ENCODE data around the gene ZNF593OS. TPM values are rescaled to one million over a fixed set of nuclear protein-coding genes. Genes with fewer than 3 reads are reported as not detected.
A peak's percentile ranks its signal among the peaks of the same experiment; 100 is the strongest.

Gene ZNF593OS
- total and polyA plus RNA-seq, 7 donors, result 0.16 to 4.2 (median 1.6) TPM

DNA sequence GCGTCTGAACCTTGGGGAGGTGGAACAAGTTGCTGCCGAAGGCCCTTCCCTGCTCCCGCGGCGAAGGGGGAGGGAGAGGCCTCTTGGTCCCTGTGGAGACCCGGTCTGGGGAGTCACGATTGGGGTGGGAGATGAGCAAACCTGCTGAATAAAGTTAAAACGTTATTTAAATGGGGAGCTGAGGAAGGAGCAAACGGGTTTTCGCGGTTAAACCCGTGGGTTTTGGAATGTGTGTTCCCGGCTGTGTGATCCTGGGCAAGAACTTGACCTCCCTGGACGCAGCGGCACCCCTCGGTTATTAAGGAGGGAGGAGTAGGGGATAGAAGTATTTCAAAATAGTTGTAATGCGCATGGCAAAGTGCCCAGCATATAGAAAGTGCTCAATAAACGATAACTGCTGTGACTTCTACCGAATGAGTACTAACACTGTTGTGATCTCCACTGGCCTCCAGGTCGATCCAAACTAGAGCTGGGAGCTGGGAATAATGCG, 9.4 kb downstream of the ZNF593OS start:
- intact Hi-C loops (cut with DNase I), result loop anchor here (5.0 to 10.0 kb wide), 4 partner anchors 55 to 267 kb away; no protein-coding TSS in a partner anchor
- WGBS, 3 donors, result 40 to 49% (median 48%) methylated on average over 20 to 21 of the region's 21 CpGs
- Histone ChIP-seq H3K4me3 (peak overlapping the region; percentile 81), H3K4me1 (peaks cover 13% of the 10 kb centered on the region), H3K27ac (peak overlapping the region; percentile 83), H3K9me3 (no peaks in the 10 kb centered on the region), H3K27me3 (ENCODE audit: insufficient read depth in 3 of 3, low read length in 2 of 3) (no peaks in the 10 kb centered on the region), H3K36me3 (ENCODE audit: insufficient read depth in 1 of 2, low read depth in 1 of 2) (no peaks in the 10 kb centered on the region)
- no peak for DNase-seq
- TF ChIP-seq, protein P1, sequence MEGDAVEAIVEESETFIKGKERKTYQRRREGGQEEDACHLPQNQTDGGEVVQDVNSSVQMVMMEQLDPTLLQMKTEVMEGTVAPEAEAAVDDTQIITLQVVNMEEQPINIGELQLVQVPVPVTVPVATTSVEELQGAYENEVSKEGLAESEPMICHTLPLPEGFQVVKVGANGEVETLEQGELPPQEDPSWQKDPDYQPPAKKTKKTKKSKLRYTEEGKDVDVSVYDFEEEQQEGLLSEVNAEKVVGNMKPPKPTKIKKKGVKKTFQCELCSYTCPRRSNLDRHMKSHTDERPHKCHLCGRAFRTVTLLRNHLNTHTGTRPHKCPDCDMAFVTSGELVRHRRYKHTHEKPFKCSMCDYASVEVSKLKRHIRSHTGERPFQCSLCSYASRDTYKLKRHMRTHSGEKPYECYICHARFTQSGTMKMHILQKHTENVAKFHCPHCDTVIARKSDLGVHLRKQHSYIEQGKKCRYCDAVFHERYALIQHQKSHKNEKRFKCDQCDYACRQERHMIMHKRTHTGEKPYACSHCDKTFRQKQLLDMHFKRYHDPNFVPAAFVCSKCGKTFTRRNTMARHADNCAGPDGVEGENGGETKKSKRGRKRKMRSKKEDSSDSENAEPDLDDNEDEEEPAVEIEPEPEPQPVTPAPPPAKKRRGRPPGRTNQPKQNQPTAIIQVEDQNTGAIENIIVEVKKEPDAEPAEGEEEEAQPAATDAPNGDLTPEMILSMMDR (IDR thresholded peaks at IDR 0.05), result no peak
- no peak for ATAC-seq

DNA sequence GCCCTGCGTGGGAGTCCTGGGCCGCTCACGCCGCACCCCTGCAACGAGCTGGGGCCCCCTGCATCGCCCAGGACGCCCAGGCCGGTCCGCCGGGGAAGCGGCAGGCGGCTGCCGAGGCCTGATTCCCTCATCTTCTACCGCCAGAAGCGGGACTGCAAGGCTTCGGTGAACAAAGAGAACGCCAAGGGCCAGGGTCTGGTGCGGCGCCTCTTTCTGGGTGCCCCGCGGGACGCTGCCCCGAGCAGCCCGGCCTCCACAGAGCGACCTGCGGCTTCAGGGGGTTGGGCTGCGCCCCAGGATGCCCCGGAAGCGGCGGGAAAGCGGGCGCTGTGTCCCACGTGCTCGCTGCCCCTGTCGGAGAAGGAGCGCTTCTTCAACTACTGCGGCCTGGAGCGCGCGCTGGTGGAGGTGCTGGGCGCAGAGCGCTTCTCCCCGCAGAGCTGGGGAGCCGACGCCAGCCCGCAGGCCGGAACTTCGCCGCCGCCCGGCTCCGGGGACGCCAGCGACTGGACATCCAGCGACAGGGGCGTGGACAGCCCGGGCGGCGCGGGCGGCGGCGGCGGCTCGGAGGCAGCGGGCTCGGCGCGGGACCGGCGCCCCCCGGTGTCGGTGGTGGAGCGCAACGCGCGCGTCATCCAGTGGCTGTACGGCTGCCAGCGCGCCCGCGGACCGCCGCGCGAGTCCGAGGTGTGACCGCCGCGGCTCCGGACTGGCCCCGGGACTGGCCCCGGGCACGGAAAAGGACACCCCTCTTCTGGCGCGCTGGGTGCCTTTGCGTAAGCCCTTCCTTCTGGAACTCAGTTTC, 10.0 kb downstream of the ZNF593OS start:
- Histone ChIP-seq H3K4me3 (peak overlapping the region; percentile 81), H3K27me3 (ENCODE audit: insufficient read depth in 3 of 3, low read length in 2 of 3) (no peaks in the 10 kb centered on the region), H3K36me3 (ENCODE audit: insufficient read depth in 1 of 2, low read depth in 1 of 2) (no peaks in the 10 kb centered on the region), H3K27ac (peak overlapping the region; percentile 83), H3K4me1 (peaks cover 13% of the 10 kb centered on the region), H3K9me3 (no peaks in the 10 kb centered on the region)
- TF ChIP-seq, protein P1 (IDR thresholded peaks at IDR 0.05), result peak; percentile 29
- 2% methylated on average over 68 to 98 of the region's 98 CpGs for WGBS, 3 donors
- peak; percentile 78 to 87 (median 86) for ATAC-seq
- DNase-seq, result peak; percentile 69 to 88
- intact Hi-C loops (cut with DNase I), result loop anchor here (5.0 to 10.0 kb wide), 4 partner anchors 54 to 267 kb away; no protein-coding TSS in a partner anchor

DNA sequence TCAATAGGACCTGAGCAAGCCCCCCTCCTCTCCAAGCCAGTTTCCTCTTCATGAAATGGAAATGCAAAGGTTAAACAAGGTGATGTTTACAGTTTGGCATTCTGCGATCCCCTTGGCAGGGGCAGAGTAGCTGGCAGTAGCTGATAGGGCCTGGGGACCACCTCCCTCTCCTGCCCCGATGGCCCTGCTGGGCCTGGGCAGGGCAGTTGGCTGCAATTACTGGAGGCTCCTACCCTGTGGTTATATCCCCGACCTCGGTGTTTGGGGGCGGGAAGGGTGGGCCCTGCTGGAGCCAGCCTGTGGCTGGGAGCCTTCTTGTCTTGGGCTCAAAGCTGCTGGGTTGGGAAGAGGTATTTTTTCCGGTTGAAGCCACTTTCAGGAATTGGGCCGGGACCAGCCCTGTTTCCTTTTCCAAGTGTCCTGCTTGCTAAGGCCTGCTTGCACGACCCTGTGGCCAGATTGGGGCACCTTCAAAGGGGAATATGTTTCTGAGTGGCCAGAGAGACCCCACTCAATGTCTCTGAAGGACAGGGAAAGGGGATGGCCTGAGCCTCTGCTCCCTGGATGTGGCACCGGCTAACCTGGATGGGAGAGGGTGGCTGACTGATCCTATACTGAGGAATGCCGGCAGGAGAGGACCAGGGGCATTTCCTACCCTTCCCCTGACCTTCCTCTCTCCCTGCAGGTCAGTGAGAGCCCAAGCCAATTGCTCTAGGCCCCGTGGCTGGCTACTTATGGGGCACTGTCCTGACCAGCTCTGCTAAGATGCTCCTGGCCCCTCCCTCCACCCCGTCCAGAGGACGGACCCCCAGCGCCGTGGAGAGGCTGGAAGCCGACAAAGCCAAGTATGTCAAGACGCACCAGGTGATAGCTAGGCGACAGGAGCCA, 10.9 kb downstream of the ZNF593OS start:
- Histone ChIP-seq H3K36me3 (ENCODE audit: insufficient read depth in 1 of 2, low read depth in 1 of 2) (no peaks in the 10 kb centered on the region), H3K4me3 (peak overlapping the region; percentile 81), H3K4me1 (peaks cover 13% of the 10 kb centered on the region), H3K27ac (peak overlapping the region; percentile 83), H3K9me3 (no peaks in the 10 kb centered on the region), H3K27me3 (ENCODE audit: insufficient read depth in 3 of 3, low read length in 2 of 3) (no peaks in the 10 kb centered on the region)
- TF ChIP-seq, protein P1 (IDR thresholded peaks at IDR 0.05), result no peak
- DNase-seq (no peak), ATAC-seq (peak in 1 of 4 donors; percentile 8)
- WGBS, 3 donors, result 39 to 44% (median 41%) methylated on average over 18 of the region's 18 CpGs
- intact Hi-C loops (cut with DNase I), result loop anchor here (5.0 to 10.0 kb wide), 4 partner anchors 53 to 266 kb away; no protein-coding TSS in a partner anchor

DNA sequence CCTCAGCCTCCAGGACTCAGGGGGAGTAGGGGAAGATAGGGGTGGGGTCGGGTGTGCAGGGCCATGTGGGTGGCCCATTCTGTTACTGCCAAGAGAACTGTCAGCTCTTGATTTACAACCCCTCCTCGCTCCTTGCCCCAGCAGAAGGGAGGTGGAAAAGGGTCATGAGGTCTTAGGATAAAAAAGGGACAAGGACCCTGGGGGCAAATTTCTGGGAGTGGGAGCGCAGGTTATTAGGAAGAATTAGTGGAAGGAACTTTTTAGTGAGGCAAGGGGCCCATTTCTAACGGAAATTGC, 11.9 kb downstream of the ZNF593OS start:
- Histone ChIP-seq H3K27ac (no peak overlapping the region), H3K4me3 (peak overlapping the region; percentile 81), H3K4me1 (peaks cover 13% of the 10 kb centered on the region), H3K9me3 (no peaks in the 10 kb centered on the region), H3K27me3 (ENCODE audit: insufficient read depth in 3 of 3, low read length in 2 of 3) (no peaks in the 10 kb centered on the region), H3K36me3 (ENCODE audit: insufficient read depth in 1 of 2, low read depth in 1 of 2) (no peaks in the 10 kb centered on the region)
- DNase-seq (no peak), ATAC-seq (no peak)
- TF ChIP-seq, protein P1 (IDR thresholded peaks at IDR 0.05), result no peak
- intact Hi-C loops (cut with DNase I), result loop anchor here (5.0 to 10.0 kb wide), 4 partner anchors 52 to 265 kb away; no protein-coding TSS in a partner anchor
- WGBS, 3 donors, result 59 to 75% (median 66%) methylated on average over 4 of the region's 4 CpGs
